ENCODE measurements around the gene LYPD6.

LYPD6 gene

DNA sequence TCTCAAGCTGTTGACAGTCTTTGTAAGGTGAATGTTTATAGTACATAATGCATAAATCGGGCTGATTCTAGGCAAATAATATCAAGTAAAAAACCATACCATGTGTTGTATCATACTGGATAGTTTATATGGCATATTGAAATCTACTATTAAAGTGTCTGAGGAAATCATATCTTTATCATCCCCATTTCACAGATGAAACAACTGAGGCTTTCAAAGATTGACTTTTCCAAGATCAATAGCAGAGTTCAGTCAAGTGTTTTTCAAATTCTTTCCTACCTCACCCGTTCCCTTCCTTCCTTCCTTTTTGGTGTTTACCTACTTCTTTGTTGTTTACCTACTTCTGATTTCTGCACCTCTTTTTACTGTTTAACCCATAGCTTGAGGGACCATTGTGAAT is 2.0 kb downstream of the LYPD6 start:
- TF ChIP-seq GATA2 (IDR thresholded peaks at IDR 0.05; ENCODE audit: low read depth, low read length): no peak
- no peak for TF ChIP-seq GATA3 (IDR thresholded peaks at IDR 0.05; ENCODE audit: low read depth, low read length)

GRCh38 chr2:149333636-149334035 is 3.2 kb downstream of the LYPD6 start:
- TF ChIP-seq GATA3 (IDR thresholded peaks at IDR 0.05; ENCODE audit: low read depth, low read length) (0 out of 2 replicates have a peak, but pooled peaks have one; percentile 15), GATA2 (IDR thresholded peaks at IDR 0.05; ENCODE audit: low read depth, low read length) (no peak)

DNA sequence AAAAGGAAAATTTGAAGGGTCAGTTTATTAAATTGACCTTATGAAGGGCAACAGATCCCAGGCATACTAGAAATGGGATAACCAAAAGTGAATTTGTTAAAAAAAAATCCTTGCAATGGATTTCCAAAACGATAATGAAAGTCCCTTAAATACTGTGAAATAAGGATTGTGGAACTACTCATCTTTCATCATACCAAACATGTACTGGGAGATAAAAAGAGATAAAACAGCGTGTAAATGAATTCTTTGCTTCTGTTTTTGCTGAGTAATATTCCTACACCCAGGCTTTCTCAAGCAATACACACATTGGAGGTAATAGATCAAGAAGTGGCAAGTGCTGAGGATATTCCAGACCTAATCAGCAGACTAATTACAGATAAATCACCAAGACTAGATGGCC is 3.8 kb downstream of the LYPD6 start:
- TF ChIP-seq GATA2 (IDR thresholded peaks at IDR 0.05; ENCODE audit: low read depth, low read length) (no peak), GATA3 (IDR thresholded peaks at IDR 0.05; ENCODE audit: low read depth, low read length) (no peak)

- no peak for TF ChIP-seq GATA3 (IDR thresholded peaks at IDR 0.05; ENCODE audit: low read depth, low read length)
- TF ChIP-seq GATA2 (IDR thresholded peaks at IDR 0.05; ENCODE audit: low read depth, low read length): no peak
Measured at GRCh38 chr2:149339324-149339723, 8.9 kb downstream of the LYPD6 start.

- TF ChIP-seq GATA3 (IDR thresholded peaks at IDR 0.05; ENCODE audit: low read depth, low read length): peak; percentile 53
- TF ChIP-seq GATA2 (IDR thresholded peaks at IDR 0.05; ENCODE audit: low read depth, low read length): peak; percentile 63; the same call in 1 of the 2 replicates
Measured at GRCh38 chr2:149342509-149342908, 12.1 kb downstream of the LYPD6 start.

GRCh38 chr2:149344105-149344504 is 13.7 kb downstream of the LYPD6 start:
- TF ChIP-seq GATA2 (IDR thresholded peaks at IDR 0.05; ENCODE audit: low read depth, low read length) (no peak), GATA3 (IDR thresholded peaks at IDR 0.05; ENCODE audit: low read depth, low read length) (no peak)

DNA sequence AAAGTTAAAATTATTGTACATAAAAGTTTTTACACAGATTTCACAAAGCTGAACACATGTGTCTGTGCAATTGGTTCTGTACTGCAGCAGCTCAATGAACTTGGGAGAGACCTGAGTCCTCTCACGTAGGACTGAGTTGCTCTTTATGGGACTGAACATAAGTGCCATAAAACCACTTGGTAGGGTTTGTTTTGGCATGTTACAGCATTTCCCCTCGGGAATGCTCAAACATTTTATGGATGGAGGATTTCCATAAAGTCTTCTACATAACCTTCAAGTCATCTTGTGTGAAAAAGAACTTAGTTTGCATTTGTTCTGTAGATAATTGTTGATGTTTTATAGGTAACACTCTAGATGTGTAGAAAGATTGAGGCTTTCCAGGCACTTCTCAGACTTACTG is 15.9 kb downstream of the LYPD6 start:
- TF ChIP-seq GATA2 (IDR thresholded peaks at IDR 0.05; ENCODE audit: low read depth, low read length) (no peak), GATA3 (IDR thresholded peaks at IDR 0.05; ENCODE audit: low read depth, low read length) (no peak)

DNA sequence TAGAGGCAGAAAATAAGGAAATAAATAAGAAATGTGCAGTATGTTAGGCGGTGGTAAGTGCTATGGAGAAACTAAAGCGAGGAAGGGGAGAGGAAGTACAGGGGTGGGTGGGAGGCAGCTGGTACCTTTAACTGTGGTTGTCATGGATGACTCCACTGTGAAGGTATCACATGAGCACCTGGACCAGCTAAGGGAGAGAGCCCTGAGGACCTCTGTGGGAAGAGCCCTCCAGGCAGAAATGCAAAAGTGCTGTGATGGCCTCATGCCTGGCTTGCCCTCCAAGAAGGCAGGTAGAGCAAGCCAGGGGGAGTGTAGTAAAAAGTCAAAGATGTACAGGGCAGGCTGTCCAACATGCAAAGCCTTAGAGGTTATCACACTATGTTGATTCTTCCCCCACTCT is 17.9 kb downstream of the LYPD6 start:
- TF ChIP-seq GATA3 (IDR thresholded peaks at IDR 0.05; ENCODE audit: low read depth, low read length): no peak

GRCh38 chr2:149353421-149353820 is 23.0 kb downstream of the LYPD6 start:
- TF ChIP-seq GATA3 (IDR thresholded peaks at IDR 0.05; ENCODE audit: low read depth, low read length): no peak
- TF ChIP-seq GATA2 (IDR thresholded peaks at IDR 0.05; ENCODE audit: low read depth, low read length): no peak

DNA sequence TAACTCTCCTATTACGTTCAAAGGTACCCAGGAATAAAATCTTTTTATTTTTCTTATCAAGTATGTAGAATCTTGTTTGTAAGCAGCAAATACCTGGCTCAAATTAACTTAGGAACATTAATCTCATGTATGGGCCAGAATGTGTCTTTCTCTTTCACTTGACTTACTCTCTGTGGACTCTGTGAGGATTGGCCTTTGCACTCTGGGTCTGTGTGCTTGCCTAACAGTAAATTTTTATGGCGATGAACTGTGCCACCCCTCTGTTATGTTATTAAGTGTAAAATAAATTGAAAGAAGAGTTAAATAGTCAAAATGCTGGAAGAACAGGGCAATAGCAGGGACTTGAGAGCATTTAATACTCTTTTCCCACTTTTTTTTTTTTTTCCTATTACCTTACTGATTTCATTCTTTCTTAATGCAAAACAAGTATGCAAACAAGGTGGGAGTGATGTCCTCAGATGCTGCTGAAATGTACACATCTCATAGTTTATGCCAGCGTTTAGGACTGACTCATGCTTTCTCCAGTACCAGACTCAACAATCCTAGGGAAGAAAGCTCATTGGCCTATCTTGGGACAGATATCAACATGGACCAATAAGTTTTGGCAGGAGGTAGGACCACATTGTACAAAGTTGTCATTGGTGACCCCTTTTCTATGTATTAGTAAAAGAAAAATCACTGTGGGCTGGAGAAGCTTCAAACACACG is 25.5 kb downstream of the LYPD6 start:
- TF ChIP-seq GATA2 (IDR thresholded peaks at IDR 0.05; ENCODE audit: low read depth, low read length): no peak
- no peak for TF ChIP-seq GATA3 (IDR thresholded peaks at IDR 0.05; ENCODE audit: low read depth, low read length)

GRCh38 chr2:149357058-149357457 is 26.7 kb downstream of the LYPD6 start:
- TF ChIP-seq GATA3 (IDR thresholded peaks at IDR 0.05; ENCODE audit: low read depth, low read length) (no peak), GATA2 (IDR thresholded peaks at IDR 0.05; ENCODE audit: low read depth, low read length) (no peak)

DNA sequence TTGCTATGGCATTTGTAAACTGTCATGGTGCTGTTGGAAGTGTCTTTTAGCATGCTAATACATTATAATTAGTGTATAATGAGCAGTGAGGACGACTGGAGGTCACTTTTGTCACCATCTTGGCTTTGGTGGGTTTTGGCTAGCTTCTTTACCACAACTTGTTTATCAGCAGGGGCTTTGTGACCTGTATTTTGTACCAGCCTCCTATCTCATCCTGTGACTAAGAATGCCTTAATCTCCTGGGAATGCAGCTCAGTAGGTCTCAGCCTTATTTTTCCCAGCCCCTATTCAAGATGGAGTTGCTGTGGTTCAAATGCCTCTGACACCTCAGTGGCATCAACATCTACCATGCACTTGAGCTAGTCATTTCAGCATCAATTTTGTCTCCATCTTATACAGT is 29.7 kb downstream of the LYPD6 start:
- TF ChIP-seq GATA2 (IDR thresholded peaks at IDR 0.05; ENCODE audit: low read depth, low read length) (no peak), GATA3 (IDR thresholded peaks at IDR 0.05; ENCODE audit: low read depth, low read length) (no peak)

GRCh38 chr2:149363958-149364357 is 33.6 kb downstream of the LYPD6 start:
- TF ChIP-seq GATA2 (IDR thresholded peaks at IDR 0.05; ENCODE audit: low read depth, low read length): no peak
- no peak for TF ChIP-seq GATA3 (IDR thresholded peaks at IDR 0.05; ENCODE audit: low read depth, low read length)

DNA sequence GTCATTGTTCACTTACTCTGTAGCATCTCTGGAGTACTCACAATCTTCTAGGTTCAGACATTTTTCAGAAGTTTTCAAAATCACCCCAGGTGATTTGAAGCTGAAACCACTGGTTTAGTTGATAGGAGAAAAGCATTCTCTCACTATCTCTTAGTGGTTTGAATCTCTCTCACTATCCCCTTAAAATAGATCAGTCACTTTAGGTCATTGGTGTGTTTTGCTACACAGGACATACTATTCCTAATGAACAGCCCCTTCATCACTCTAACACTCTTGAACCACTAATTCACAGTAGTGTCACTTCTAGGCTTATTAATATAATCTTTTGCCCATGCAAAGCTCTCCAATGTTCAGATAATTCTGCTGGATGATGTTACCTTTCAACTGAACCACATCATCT is 34.5 kb downstream of the LYPD6 start:
- no peak for TF ChIP-seq GATA3 (IDR thresholded peaks at IDR 0.05; ENCODE audit: low read depth, low read length)
- no peak for TF ChIP-seq GATA2 (IDR thresholded peaks at IDR 0.05; ENCODE audit: low read depth, low read length)

DNA sequence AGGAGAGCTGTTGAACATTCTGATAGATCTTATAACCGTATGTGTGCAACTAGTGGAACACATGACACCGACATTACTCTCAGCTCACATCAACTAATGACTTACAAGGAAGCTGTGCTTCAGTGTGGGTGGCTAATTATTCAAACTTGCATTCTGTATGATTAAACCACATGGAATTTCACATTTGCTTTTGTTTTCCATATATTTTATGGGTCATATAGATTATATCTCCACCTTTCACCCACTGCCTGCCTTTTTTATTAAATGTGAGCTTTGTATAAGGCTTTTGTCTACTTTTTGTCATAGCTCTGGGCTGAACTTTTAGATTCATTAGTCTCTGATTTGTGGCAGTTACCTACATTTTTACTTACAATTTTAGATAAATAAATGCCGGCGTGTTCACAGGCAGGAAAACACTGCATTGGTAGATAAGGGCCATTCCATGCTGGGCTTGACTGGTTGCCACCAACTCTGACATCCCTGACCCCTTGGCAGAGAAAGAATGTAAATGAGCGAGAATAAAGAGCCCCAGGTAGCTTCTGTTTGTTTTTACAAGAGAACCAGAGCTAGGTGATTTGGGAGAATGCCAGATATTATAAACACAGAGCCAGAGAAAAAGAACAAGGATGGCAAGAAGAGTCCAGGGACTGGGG is 35.7 kb downstream of the LYPD6 start:
- no peak for TF ChIP-seq GATA3 (IDR thresholded peaks at IDR 0.05; ENCODE audit: low read depth, low read length)
- TF ChIP-seq GATA2 (IDR thresholded peaks at IDR 0.05; ENCODE audit: low read depth, low read length): peak; percentile 72; the same call in 1 of the 2 replicates
